Neural cell (in vitro differentiated cells): Measurements from ENCODE around the gene CXCR3. TPM values are rescaled to one million over a fixed set of nuclear protein-coding genes. Genes with fewer than 3 reads are reported as not detected.

Experiments used
- H2AFZ ChIP-seq: fragments of 200-600, 300-800 bp; sonication (generic), shearing (Covaris generic); 2 replicates; pipeline ENCODE4 v1.6.0; 2014; ENCODE audit warnings: low read depth, mild to moderate bottlenecking, antibody characterized with exemption, low read length, moderate library complexity
- H3F3A ChIP-seq: fragments of 200-600 bp; shearing (Covaris generic); 2 replicates; pipeline ENCODE4 v1.6.1; 2016; ENCODE audit warnings: mild to moderate bottlenecking, moderate library complexity, mixed read lengths, antibody characterized with exemption, low read length; ENCODE audit not compliant: insufficient read depth, poor library complexity, severe bottlenecking
- H3K27ac ChIP-seq: fragments of 200-600, 300-800 bp; sonication (generic), shearing (Covaris generic); 2 replicates; pipeline ENCODE4 v1.5.1; 2014; ENCODE audit warnings: mild to moderate bottlenecking, low read length, moderate library complexity
- H3K27me3 ChIP-seq: fragments of 300-800, 200-600 bp; sonication (generic), shearing (Covaris generic); 2 replicates; pipeline ENCODE4 v1.6.0; 2014; ENCODE audit warnings: mild to moderate bottlenecking, low read depth, low read length, moderate library complexity; ENCODE audit not compliant: insufficient read depth
- H3K36me3 ChIP-seq: fragments of 300-800, 200-600 bp; sonication (generic), shearing (Covaris generic); 2 replicates; pipeline ENCODE4 v1.5.1; 2014; ENCODE audit warnings: mild to moderate bottlenecking, antibody characterized with exemption, low read length, moderate library complexity; ENCODE audit not compliant: insufficient read depth
- H3K4me2 ChIP-seq: fragments of 300-800, 200-600 bp; sonication (generic), shearing (Covaris generic); 2 replicates; pipeline ENCODE4 v1.6.0; 2014; ENCODE audit warnings: mild to moderate bottlenecking, low read length
- H3K4me3 ChIP-seq: fragments of 300-800, 200-600 bp; sonication (generic), shearing (Covaris generic); 2 replicates; pipeline ENCODE4 v1.5.1; 2014; ENCODE audit warnings: mild to moderate bottlenecking, low read length, moderate library complexity
- H3K79me2 ChIP-seq: fragments of 200-600 bp; shearing (Covaris generic); replicated peaks from 2 replicates; pipeline ENCODE4 v1.6.0; 2014; ENCODE audit warnings: mild to moderate bottlenecking, low read length, moderate library complexity; ENCODE audit not compliant: insufficient read depth
- H3K9ac ChIP-seq: fragments of 300-800, 200-600 bp; sonication (generic), shearing (Covaris generic); 2 replicates; pipeline ENCODE4 v1.6.1; 2016; ENCODE audit warnings: mild to moderate bottlenecking, low read length, mixed read lengths
- H3K9me2 ChIP-seq: fragments of 200-600 bp; shearing (Covaris generic); 2 replicates; pipeline ENCODE4 v1.6.1; 2016; ENCODE audit warnings: mild to moderate bottlenecking, low read length, mixed read lengths; ENCODE audit not compliant: insufficient read depth
- H3K9me3 ChIP-seq: fragments of 200-600, 300-800 bp; sonication (generic), shearing (Covaris generic); 2 replicates; pipeline ENCODE4 v1.6.1; 2016; ENCODE audit warnings: mild to moderate bottlenecking, mixed run types, low read length, moderate library complexity, mixed read lengths
- H4K20me1 ChIP-seq: fragments of 200-600 bp; shearing (Covaris generic); 2 replicates; pipeline ENCODE4 v1.6.1; 2016; ENCODE audit warnings: mild to moderate bottlenecking, mixed run types; ENCODE audit not compliant: insufficient read depth
- EP300 ChIP-seq: fragments of 450-650 bp; conservative IDR thresholded peaks from 2 replicates; pipeline ENCODE4 v1.6.1; 2014; ENCODE audit warnings: antibody characterized with exemption, mild to moderate bottlenecking, moderate library complexity; ENCODE audit not compliant: poor library complexity, severe bottlenecking
- EZH2 ChIP-seq: fragments of 200-600, 300-800 bp; shearing (Covaris generic), sonication (generic); IDR thresholded peaks from 2 replicates; pipeline ENCODE4 v1.6.1; 2014; ENCODE audit warnings: antibody characterized with exemption, low read length, borderline replicate concordance, mild to moderate bottlenecking; ENCODE audit not compliant: insufficient read depth, poor library complexity, severe bottlenecking
- MXI1 ChIP-seq: fragments of 450-650 bp; conservative IDR thresholded peaks from 2 replicates; pipeline ENCODE4 v1.6.1; 2014; ENCODE audit warnings: antibody characterized with exemption, mild to moderate bottlenecking; ENCODE audit not compliant: poor library complexity, severe bottlenecking
- POLR2AphosphoS5 ChIP-seq: IDR thresholded peaks from 2 replicates; pipeline ENCODE4 v1.6.1; 2012
- RAD21 ChIP-seq: fragments of 450-650 bp; conservative IDR thresholded peaks from 2 replicates; pipeline ENCODE4 v1.6.1; 2014; ENCODE audit warnings: antibody characterized with exemption, mild to moderate bottlenecking, moderate library complexity
- SMC3 ChIP-seq: fragments of 450-650 bp; conservative IDR thresholded peaks from 2 replicates; pipeline ENCODE4 v1.6.1; 2014; ENCODE audit warnings: antibody characterized with exemption, mild to moderate bottlenecking, moderate library complexity; ENCODE audit not compliant: poor library complexity
- TAF1 ChIP-seq: IDR thresholded peaks from 2 replicates; pipeline ENCODE4 v1.6.1; 2012; ENCODE audit warnings: low read depth
- polyA plus RNA-seq: library from polyadenylated mRNA; depleted of rRNA; stranded (reverse); fragments of >200 nt; gene quantifications from 2 replicates; pipeline ENCODE4 v1.2.3, GENCODE V29; 2014
- TF ChIP-seq, protein P1 (sequence below): IDR thresholded peaks from 2 replicates; pipeline ENCODE4 v1.6.1; 2012; ENCODE audit warnings: borderline replicate concordance
- TF ChIP-seq, protein P2 (sequence below): fragments of 450-650 bp; IDR thresholded peaks from 2 replicates; pipeline ENCODE4 v1.5.1; 2014; ENCODE audit warnings: antibody characterized with exemption, mild to moderate bottlenecking, moderate library complexity; ENCODE audit not compliant: poor library complexity, severe bottlenecking

CXCR3 gene
- polyA plus RNA-seq, 1 donor from 2014 or later, result not detected

DNA sequence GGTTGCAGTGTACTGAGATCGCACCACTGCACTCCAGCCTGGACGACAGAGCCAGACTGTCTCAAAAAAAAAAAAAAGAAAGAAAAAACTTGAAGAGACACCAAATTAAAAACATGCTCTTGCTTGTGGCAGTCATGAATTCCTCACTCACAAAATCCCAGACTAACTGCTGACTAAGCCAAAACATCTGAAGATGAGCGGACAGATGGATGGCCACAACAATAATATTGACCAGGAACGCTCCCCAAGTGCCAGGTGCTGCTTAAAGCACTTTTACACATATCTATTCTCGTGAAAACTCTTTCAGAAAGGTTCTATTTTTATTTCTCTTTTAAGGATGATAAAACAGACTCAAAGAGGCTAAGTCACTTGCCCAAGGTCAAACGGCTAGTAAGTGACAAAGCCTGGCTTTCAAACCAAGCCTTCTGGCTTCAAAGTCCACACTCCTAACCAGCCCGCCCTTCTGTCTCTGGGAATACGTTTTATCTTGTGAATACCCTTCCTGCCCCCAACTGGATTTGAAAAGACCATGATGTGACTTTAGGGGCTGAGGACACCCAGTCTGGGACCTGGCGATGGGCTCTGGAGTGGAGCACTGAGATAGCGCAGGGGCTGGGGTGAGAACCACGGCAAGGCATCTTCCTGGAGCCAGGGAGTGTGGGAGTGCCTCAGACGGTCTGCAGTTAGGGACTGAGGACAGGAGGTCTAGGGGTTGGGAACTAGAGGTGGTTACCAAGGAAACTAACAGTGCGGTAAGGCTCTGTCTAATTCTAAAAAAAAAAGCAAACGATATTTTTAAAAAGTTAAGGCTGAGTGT, 9.5 kb upstream of the CXCR3 start:
- Histone ChIP-seq H3K9me3 (no peaks in the 10 kb centered on the region), H3K36me3 (no peaks in the 10 kb centered on the region), H3K9ac (no peak overlapping the region), H3K27me3 (no peaks in the 10 kb centered on the region), H3K27ac (no peak overlapping the region), H3K79me2 (no peaks in the 10 kb centered on the region), H3F3A (no peaks in the 10 kb centered on the region), H4K20me1 (no peaks in the 10 kb centered on the region), H3K4me3 (no peak overlapping the region), H2AFZ (no peak overlapping the region), H3K9me2 (no peaks in the 10 kb centered on the region), H3K4me2 (no peak overlapping the region)
- no peak for TF ChIP-seq MXI1
- no peak for TF ChIP-seq TAF1
- TF ChIP-seq, protein P1, sequence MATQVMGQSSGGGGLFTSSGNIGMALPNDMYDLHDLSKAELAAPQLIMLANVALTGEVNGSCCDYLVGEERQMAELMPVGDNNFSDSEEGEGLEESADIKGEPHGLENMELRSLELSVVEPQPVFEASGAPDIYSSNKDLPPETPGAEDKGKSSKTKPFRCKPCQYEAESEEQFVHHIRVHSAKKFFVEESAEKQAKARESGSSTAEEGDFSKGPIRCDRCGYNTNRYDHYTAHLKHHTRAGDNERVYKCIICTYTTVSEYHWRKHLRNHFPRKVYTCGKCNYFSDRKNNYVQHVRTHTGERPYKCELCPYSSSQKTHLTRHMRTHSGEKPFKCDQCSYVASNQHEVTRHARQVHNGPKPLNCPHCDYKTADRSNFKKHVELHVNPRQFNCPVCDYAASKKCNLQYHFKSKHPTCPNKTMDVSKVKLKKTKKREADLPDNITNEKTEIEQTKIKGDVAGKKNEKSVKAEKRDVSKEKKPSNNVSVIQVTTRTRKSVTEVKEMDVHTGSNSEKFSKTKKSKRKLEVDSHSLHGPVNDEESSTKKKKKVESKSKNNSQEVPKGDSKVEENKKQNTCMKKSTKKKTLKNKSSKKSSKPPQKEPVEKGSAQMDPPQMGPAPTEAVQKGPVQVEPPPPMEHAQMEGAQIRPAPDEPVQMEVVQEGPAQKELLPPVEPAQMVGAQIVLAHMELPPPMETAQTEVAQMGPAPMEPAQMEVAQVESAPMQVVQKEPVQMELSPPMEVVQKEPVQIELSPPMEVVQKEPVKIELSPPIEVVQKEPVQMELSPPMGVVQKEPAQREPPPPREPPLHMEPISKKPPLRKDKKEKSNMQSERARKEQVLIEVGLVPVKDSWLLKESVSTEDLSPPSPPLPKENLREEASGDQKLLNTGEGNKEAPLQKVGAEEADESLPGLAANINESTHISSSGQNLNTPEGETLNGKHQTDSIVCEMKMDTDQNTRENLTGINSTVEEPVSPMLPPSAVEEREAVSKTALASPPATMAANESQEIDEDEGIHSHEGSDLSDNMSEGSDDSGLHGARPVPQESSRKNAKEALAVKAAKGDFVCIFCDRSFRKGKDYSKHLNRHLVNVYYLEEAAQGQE, result no peak
- no peak for TF ChIP-seq EZH2
- TF ChIP-seq SMC3, result no peak
- TF ChIP-seq EP300, result no peak
- TF ChIP-seq POLR2AphosphoS5, result no peak
- TF ChIP-seq, protein P2, sequence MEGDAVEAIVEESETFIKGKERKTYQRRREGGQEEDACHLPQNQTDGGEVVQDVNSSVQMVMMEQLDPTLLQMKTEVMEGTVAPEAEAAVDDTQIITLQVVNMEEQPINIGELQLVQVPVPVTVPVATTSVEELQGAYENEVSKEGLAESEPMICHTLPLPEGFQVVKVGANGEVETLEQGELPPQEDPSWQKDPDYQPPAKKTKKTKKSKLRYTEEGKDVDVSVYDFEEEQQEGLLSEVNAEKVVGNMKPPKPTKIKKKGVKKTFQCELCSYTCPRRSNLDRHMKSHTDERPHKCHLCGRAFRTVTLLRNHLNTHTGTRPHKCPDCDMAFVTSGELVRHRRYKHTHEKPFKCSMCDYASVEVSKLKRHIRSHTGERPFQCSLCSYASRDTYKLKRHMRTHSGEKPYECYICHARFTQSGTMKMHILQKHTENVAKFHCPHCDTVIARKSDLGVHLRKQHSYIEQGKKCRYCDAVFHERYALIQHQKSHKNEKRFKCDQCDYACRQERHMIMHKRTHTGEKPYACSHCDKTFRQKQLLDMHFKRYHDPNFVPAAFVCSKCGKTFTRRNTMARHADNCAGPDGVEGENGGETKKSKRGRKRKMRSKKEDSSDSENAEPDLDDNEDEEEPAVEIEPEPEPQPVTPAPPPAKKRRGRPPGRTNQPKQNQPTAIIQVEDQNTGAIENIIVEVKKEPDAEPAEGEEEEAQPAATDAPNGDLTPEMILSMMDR, result no peak
- no peak for TF ChIP-seq RAD21

DNA sequence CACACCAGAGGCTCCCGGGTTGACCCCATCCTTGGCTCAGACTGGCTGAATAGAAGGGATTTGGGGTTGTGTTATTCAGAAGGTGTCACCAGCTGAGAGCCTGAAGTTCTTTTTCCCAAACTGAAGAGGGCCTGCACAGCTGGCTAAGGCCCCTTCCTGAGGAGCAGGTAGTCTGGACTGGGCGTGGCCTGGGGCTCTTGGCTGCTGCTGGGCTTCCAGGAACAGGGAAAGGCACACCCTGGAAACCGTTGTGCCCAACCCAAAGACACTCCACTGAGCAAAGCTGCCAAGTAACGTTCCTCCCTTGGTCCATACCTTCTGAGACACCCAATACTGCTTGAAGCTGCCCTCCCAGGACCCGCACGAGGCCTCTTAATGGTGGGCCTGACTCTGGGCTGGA, 8.3 kb upstream of the CXCR3 start:
- no peaks in the 10 kb centered on the region for H3F3A ChIP-seq
- H3K9ac ChIP-seq, result no peak overlapping the region
- no peaks in the 10 kb centered on the region for H4K20me1 ChIP-seq
- no peaks in the 10 kb centered on the region for H3K36me3 ChIP-seq
- no peaks in the 10 kb centered on the region for H3K27me3 ChIP-seq
- H2AFZ ChIP-seq, result no peak overlapping the region
- H3K9me2 ChIP-seq, result no peaks in the 10 kb centered on the region
- H3K27ac ChIP-seq, result no peak overlapping the region
- no peak overlapping the region for H3K4me2 ChIP-seq
- no peak for TF ChIP-seq EP300
- H3K79me2 ChIP-seq, result no peaks in the 10 kb centered on the region
- H3K4me3 ChIP-seq, result no peak overlapping the region
- H3K9me3 ChIP-seq, result no peaks in the 10 kb centered on the region

DNA sequence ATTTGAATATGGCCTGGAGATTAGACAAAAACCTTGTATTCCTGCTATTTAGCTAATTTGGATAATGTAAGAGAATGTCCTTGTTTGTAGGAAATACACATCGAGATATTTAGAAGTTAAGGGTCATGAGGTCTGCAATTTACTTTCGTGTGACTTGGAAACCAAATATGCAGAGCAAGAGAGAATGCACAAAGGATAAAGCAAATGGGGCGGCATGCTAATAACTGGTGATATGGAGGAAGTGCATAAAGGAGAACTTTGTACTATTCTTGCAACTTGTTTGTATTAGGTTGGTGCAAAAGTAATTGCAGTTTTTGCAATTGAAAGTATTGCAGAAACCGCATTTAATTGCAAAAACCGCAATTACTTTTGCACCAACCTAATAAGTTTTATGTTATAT, 7.2 kb upstream of the CXCR3 start:
- Histone ChIP-seq H3K9ac (no peak overlapping the region), H2AFZ (no peak overlapping the region), H3K9me3 (no peaks in the 10 kb centered on the region), H3K4me2 (no peak overlapping the region), H3K36me3 (no peaks in the 10 kb centered on the region), H4K20me1 (no peaks in the 10 kb centered on the region), H3K79me2 (no peaks in the 10 kb centered on the region), H3K27ac (no peak overlapping the region), H3K4me3 (no peak overlapping the region), H3F3A (no peaks in the 10 kb centered on the region), H3K9me2 (no peaks in the 10 kb centered on the region), H3K27me3 (no peaks in the 10 kb centered on the region)
- no peak for TF ChIP-seq POLR2AphosphoS5
- TF ChIP-seq EP300, result no peak
- no peak for TF ChIP-seq MXI1
- TF ChIP-seq SMC3, result no peak
- TF ChIP-seq, protein P1, result no peak
